Mesothelial cell of epicardium (in vitro differentiated cells): ENCODE results near the gene DAPK1. TPM values are rescaled to one million over a fixed set of nuclear protein-coding genes. Genes with fewer than 3 reads are reported as not detected.
A peak's percentile ranks its signal among the peaks of the same experiment; 100 is the strongest.

Source experiments
- DNase-seq, 2 experiments: peaks; one replicate each; pipeline ENCODE4 v3.0.0; 2021; ENCODE audit warnings: low spot score in 2 of 2; ENCODE audit not compliant: unreplicated experiment in 2 of 2
- H3K27ac Mint-ChIP-seq: 2 replicates; pipeline ENCODE4 v1.8.0; 2021; ENCODE audit warnings: mixed read lengths
- H3K27me3 Mint-ChIP-seq: 2 replicates; pipeline ENCODE4 v1.8.0; 2021; ENCODE audit warnings: low read depth, mixed read lengths
- H3K36me3 Mint-ChIP-seq: 2 replicates; pipeline ENCODE4 v1.8.0; 2021; ENCODE audit warnings: mixed read lengths
- H3K4me1 Mint-ChIP-seq: 2 replicates; pipeline ENCODE4 v1.8.0; 2021; ENCODE audit warnings: mixed read lengths
- H3K4me3 Mint-ChIP-seq: 2 replicates; pipeline ENCODE4 v1.8.0; 2021; ENCODE audit warnings: mild to moderate bottlenecking, moderate library complexity, mixed read lengths
- H3K9me3 Mint-ChIP-seq: 2 replicates; pipeline ENCODE4 v1.8.0; 2021; ENCODE audit warnings: mixed read lengths
- CTCF ChIP-seq: fragments of 200-600 bp; sonication (generic); IDR thresholded peaks from one replicate; pipeline ENCODE4 v1.5.0; 2021; ENCODE audit warnings: antibody characterized with exemption; ENCODE audit not compliant: unreplicated experiment
- total RNA-seq: library from RNA; stranded (reverse); gene quantifications from 3 replicates; pipeline ENCODE4 v1.2.1, GENCODE V29; 2021

The DAPK1 gene
- total RNA-seq, 1 donor from 2014 or later: 239 TPM

- no peak for TF ChIP-seq CTCF
- no peak overlapping the region for H3K27ac Mint-ChIP-seq
- peaks cover 38% of the 10 kb centered on the region for H3K36me3 Mint-ChIP-seq
- H3K27me3 Mint-ChIP-seq: no peaks in the 10 kb centered on the region
- peaks cover 7% of the 10 kb centered on the region for H3K9me3 Mint-ChIP-seq
- no peak for DNase-seq
- H3K4me3 Mint-ChIP-seq: no peak overlapping the region
- peaks cover 37% of the 10 kb centered on the region for H3K4me1 Mint-ChIP-seq
Observed at GRCh38 chr9:87505869-87506678, 8.4 kb downstream of the DAPK1 start.

- H3K4me1 Mint-ChIP-seq: peaks cover 26% of the 10 kb centered on the region
- no peak overlapping the region for H3K27ac Mint-ChIP-seq
- no peak for DNase-seq
- H3K27me3 Mint-ChIP-seq: no peaks in the 10 kb centered on the region
- H3K36me3 Mint-ChIP-seq: peaks cover 42% of the 10 kb centered on the region
- no peak for TF ChIP-seq CTCF
- H3K4me3 Mint-ChIP-seq: no peak overlapping the region
- H3K9me3 Mint-ChIP-seq: peaks cover 7% of the 10 kb centered on the region
Observed at GRCh38 chr9:87507576-87507975, 9.9 kb downstream of the DAPK1 start.

GRCh38 chr9:87510252-87510683 is 12.6 kb downstream of the DAPK1 start:
- peaks cover 7% of the 10 kb centered on the region for H3K9me3 Mint-ChIP-seq
- H3K4me1 Mint-ChIP-seq: peaks cover 34% of the 10 kb centered on the region
- no peaks in the 10 kb centered on the region for H3K27me3 Mint-ChIP-seq
- peak overlapping the region; percentile 85 for H3K27ac Mint-ChIP-seq
- TF ChIP-seq CTCF: no peak
- peaks cover 39% of the 10 kb centered on the region for H3K36me3 Mint-ChIP-seq
- no peak overlapping the region for H3K4me3 Mint-ChIP-seq
- no peak for DNase-seq

GRCh38 chr9:87512311-87512710 is 14.6 kb downstream of the DAPK1 start:
- Mint-ChIP-seq H3K36me3 (peaks cover 31% of the 10 kb centered on the region), H3K4me1 (peaks cover 36% of the 10 kb centered on the region), H3K27me3 (no peaks in the 10 kb centered on the region), H3K4me3 (no peak overlapping the region), H3K9me3 (no peaks in the 10 kb centered on the region), H3K27ac (no peak overlapping the region)
- DNase-seq: no peak
- no peak for TF ChIP-seq CTCF

- no peak for DNase-seq
- Mint-ChIP-seq H3K27ac (peak overlapping the region; percentile 15), H3K4me1 (peaks cover 36% of the 10 kb centered on the region), H3K27me3 (no peaks in the 10 kb centered on the region), H3K4me3 (no peak overlapping the region), H3K9me3 (no peaks in the 10 kb centered on the region), H3K36me3 (peaks cover 30% of the 10 kb centered on the region)
- TF ChIP-seq CTCF: no peak
Observed at GRCh38 chr9:87513161-87513560, 15.5 kb downstream of the DAPK1 start.
